HepG2 (cell line): ENCODE measurements around the gene CYB5D1. TPM values are rescaled to one million over a fixed set of nuclear protein-coding genes. Genes with fewer than 3 reads are reported as not detected.

Experiments used
- ATAC-seq: fragments of 200-7000 bp; cut with Tn5 transposase; 3 replicates; pipeline ENCODE4 v1.9.1; 2020; ENCODE audit warnings: mild to moderate bottlenecking, moderate library complexity
- BruUV-seq: library from RNA; stranded (reverse); fragments of 400-500 nt; replicated peaks from 2 replicates; lab custom pipeline; 2021; lab: Mats Ljungman, UMichigan
- CTCF ChIA-PET: fragments of 300-600 bp; formaldehyde crosslinking; extraction: SDS; loops from one replicate; lab custom pipeline; 2021; ENCODE audit warnings: low total read pairs, inconsistent platforms, low intra/inter-chr PET ratio; lab: Yijun Ruan, JAX
- POLR2A ChIA-PET: fragments of 350-600 bp; sonication (Branson Sonifier 250); formaldehyde crosslinking; loops from one replicate; lab custom pipeline; 2020; ENCODE audit warnings: antibody characterized with exemption, inconsistent platforms; lab: Yijun Ruan, JAX
- DNase-seq: peaks from one replicate; pipeline ENCODE4 v3.0.0-alpha.2; 2015; ENCODE audit warnings: low spot score
- FAIRE-seq: peaks from 3 replicates; lab custom pipeline; 2011; peaks lifted over from hg19 to GRCh38; lab: Jason Lieb, UNC
- H2AFZ ChIP-seq: one replicate; pipeline ENCODE4 v1.6.1; 2011; ENCODE audit warnings: low read length, inconsistent platforms
- H3K27ac ChIP-seq: fragments of 300-600 bp; 3 replicates; pipeline ENCODE4 v1.8.0; 2011; ENCODE audit warnings: mixed run types, mild to moderate bottlenecking, mixed read lengths, low read length, inconsistent platforms; ENCODE audit not compliant: insufficient read depth; ENCODE audit errors: extremely low read length
- H3K27me3 ChIP-seq, 2 experiments: fragments of 200-600 bp in 1 of 2; 2 replicates in 1 of 2; 3 replicates in 1 of 2; pipeline versions ENCODE4 v1.6.0 to v1.8.0; 2011; ENCODE audit warnings: low read length in 2 of 2, mild to moderate bottlenecking in 2 of 2, moderate library complexity in 2 of 2, inconsistent platforms in 1 of 2; ENCODE audit not compliant: insufficient read depth in 2 of 2, control insufficient read depth in 1 of 2
- H3K36me3 ChIP-seq, 2 experiments: fragments of 200-600 bp in 1 of 2; replicated peaks in 1 of 2; 2 replicates in 1 of 2; 3 replicates in 1 of 2; pipeline versions ENCODE4 v1.5.1 to v1.8.0; 2011; ENCODE audit warnings: low read length in 2 of 2, inconsistent platforms in 1 of 2; ENCODE audit not compliant: insufficient read depth in 2 of 2, control insufficient read depth in 1 of 2
- H3K4me1 ChIP-seq: 2 replicates; pipeline ENCODE4 v1.5.1; 2012; ENCODE audit warnings: low read length, inconsistent platforms; ENCODE audit not compliant: insufficient read depth
- H3K4me2 ChIP-seq: 2 replicates; pipeline ENCODE4 v1.6.0; 2011; ENCODE audit warnings: low read depth, low read length, inconsistent platforms
- H3K4me3 ChIP-seq, 3 experiments: fragments of 200-600 bp in 1 of 3; sonication (generic), shearing (Covaris generic) in 1 of 3; replicated peaks in 1 of 3; 2 replicates each; pipeline ENCODE4 v1.5.1; 2011 to 2016; ENCODE audit warnings: low read length in 3 of 3, inconsistent platforms in 2 of 3, low read depth in 2 of 3, mild to moderate bottlenecking in 2 of 3, control low read depth in 1 of 3, mixed read lengths in 1 of 3; ENCODE audit not compliant: insufficient read depth in 1 of 3
- H3K79me2 ChIP-seq: one replicate; pipeline ENCODE4 v1.6.1; 2011; ENCODE audit warnings: low read length, inconsistent platforms; ENCODE audit not compliant: insufficient read depth
- H3K9ac ChIP-seq: 2 replicates; pipeline ENCODE4 v1.6.0; 2011; ENCODE audit warnings: mild to moderate bottlenecking, low read depth, low read length, inconsistent platforms; ENCODE audit not compliant: insufficient read depth
- H3K9me3 ChIP-seq: 2 replicates; pipeline ENCODE4 v1.5.1; 2012; ENCODE audit warnings: mild to moderate bottlenecking, low read length
- H4K20me1 ChIP-seq: 2 replicates; pipeline ENCODE4 v1.6.0; 2011; ENCODE audit warnings: inconsistent platforms, mild to moderate bottlenecking, low read length, moderate library complexity; ENCODE audit not compliant: insufficient read depth
- MAFF ChIP-seq: IDR thresholded peaks from 2 replicates; pipeline ENCODE4 v1.6.1; 2011; ENCODE audit warnings: low read depth, low read length, improper control_type of control experiment
- NBN ChIP-seq: fragments of 450-650 bp; conservative IDR thresholded peaks from 2 replicates; pipeline ENCODE4 v1.6.1; 2017
- ZNF160 ChIP-seq: sonication (generic); formaldehyde crosslinking; IDR thresholded peaks from 2 replicates; pipeline ENCODE4 v1.8.0; 2022; ENCODE audit warnings: mild to moderate bottlenecking, inconsistent platforms, missing genetic modification reagents
- WGBS: methylation state at CpG from one replicate; pipeline ENCODE4 v1.1.6; 2017; ENCODE audit warnings: low lambda C conversion rate; 5-methylcytosine and 5-hydroxymethylcytosine counted together
- in situ Hi-C: cut with HindIII; loops from 2 replicates; pipeline ENCODE4 v1.10.0; 2017; ENCODE audit warnings: low pct_unique_long_range_greater_than_20kb; ENCODE audit not compliant: extremely low pct_ligation_motif_present
- intact Hi-C: fragments of 100-400 bp; cut with micrococcal nuclease; formaldehyde crosslinking; loops from one replicate; pipeline ENCODE4 v1.10.0; 2022; ENCODE audit not compliant: unreplicated experiment
- polyA plus RNA-seq, 8 experiments: library from polyadenylated mRNA; depleted of rRNA in 3 of 8; stranded (reverse) in 7 of 8; unstranded in 1 of 8; fragments of >200 nt; fragmentation: Illumina TruSeq in 4 of 8; extraction: Trizol in 4 of 8; gene quantifications; 2 replicates each; pipeline versions ENCODE4 v1.2.1 to v1.2.3, GENCODE V29; 2011 to 2016; ENCODE audit warnings: low read depth in 4 of 8, missing spikeins in 1 of 8, mixed read lengths in 1 of 8; ENCODE audit not compliant: insufficient read depth in 1 of 8
- total RNA-seq, 5 experiments: library from RNA; depleted of rRNA; stranded (reverse); fragments of >200 nt; fragmentation: Illumina TruSeq; extraction: Trizol; gene quantifications; 2 replicates each; pipeline ENCODE4 v1.2.3, GENCODE V29; 2016; ENCODE audit warnings: low read depth in 1 of 5
- TF ChIP-seq, protein P1 (sequence below): sonication (generic); formaldehyde crosslinking; IDR thresholded peaks from 2 replicates; pipeline ENCODE4 v1.4.0; 2020; ENCODE audit warnings: missing genetic modification reagents, borderline replicate concordance
- TF ChIP-seq, protein P2 (sequence below): sonication (generic); formaldehyde crosslinking; IDR thresholded peaks from 2 replicates; pipeline ENCODE4 v1.5.0; 2020; ENCODE audit warnings: mild to moderate bottlenecking, missing genetic modification reagents

The CYB5D1 gene
- total and polyA plus RNA-seq, 2 of the 13 experiments (the other 11 are each of a cell fraction or from before 2014, with no cell fraction given) = 8.9 to 17.0 TPM

DNA sequence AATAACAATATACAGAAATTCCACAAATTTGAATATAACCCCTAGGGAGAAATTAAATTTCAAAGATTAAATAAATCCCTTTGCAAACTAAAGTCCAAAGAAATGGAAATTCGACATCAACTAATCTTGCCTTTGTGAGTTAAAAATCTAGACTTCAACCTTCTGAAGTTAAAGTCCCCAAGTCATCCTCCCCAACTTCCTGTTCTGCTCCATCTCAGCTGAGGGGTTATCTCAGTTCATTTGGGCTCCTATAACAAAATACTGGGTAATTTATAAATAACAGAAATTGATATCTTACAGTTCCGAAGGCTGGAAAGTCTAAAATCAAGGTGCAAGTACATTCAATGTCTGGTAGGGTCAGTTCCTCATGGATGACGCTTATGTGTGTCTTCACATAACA, 46.6 kb upstream of the CYB5D1 start (continued):
- TF ChIP-seq, protein P1, sequence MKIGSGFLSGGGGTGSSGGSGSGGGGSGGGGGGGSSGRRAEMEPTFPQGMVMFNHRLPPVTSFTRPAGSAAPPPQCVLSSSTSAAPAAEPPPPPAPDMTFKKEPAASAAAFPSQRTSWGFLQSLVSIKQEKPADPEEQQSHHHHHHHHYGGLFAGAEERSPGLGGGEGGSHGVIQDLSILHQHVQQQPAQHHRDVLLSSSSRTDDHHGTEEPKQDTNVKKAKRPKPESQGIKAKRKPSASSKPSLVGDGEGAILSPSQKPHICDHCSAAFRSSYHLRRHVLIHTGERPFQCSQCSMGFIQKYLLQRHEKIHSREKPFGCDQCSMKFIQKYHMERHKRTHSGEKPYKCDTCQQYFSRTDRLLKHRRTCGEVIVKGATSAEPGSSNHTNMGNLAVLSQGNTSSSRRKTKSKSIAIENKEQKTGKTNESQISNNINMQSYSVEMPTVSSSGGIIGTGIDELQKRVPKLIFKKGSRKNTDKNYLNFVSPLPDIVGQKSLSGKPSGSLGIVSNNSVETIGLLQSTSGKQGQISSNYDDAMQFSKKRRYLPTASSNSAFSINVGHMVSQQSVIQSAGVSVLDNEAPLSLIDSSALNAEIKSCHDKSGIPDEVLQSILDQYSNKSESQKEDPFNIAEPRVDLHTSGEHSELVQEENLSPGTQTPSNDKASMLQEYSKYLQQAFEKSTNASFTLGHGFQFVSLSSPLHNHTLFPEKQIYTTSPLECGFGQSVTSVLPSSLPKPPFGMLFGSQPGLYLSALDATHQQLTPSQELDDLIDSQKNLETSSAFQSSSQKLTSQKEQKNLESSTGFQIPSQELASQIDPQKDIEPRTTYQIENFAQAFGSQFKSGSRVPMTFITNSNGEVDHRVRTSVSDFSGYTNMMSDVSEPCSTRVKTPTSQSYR (CRISPR knock-in tag) = no peak

DNA sequence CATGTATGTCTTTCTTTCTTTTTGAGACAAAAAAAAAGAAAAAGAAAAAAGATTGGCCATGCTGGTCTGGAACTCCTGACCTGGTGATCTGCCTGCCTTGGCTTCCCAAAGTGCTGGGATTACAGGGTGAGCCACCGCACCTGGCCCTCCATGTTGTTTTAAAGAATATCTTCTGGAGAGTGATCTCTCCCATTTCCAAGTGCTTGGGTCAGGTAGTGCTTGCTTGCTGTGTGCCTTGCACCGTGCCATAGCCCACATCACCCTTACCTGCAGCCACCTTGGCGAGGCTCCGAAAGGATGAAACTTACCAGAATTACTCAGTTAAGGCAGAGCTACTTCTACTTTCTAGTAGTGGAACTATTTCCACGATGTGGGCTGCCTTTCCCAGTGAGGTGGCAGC, 42.8 kb upstream of the CYB5D1 start:
- Histone ChIP-seq H4K20me1 (no peaks in the 10 kb centered on the region), H3K27me3 (peaks cover 1 to 44% of the 10 kb centered on the region in 2 experiments; a peak in 4 of 5 replicates), H3K79me2 (no peaks in the 10 kb centered on the region), H3K9me3 (no peaks in the 10 kb centered on the region), H3K4me2 (no peak overlapping the region), H3K27ac (no peak overlapping the region), H3K9ac (no peak overlapping the region), H3K4me1 (no peaks in the 10 kb centered on the region), H2AFZ (no peak overlapping the region), H3K4me3 (no peak overlapping the region), H3K36me3 (no peaks in the 10 kb centered on the region)
- BruUV-seq = no TSS peak
- POLR2A ChIA-PET = no interaction called here
- DNase-seq = no peak
- FAIRE-seq = no peak
- TF ChIP-seq MAFF (no peak), NBN (no peak), ZNF160 (CRISPR knock-in tag) (no peak)
- TF ChIP-seq, protein P2, sequence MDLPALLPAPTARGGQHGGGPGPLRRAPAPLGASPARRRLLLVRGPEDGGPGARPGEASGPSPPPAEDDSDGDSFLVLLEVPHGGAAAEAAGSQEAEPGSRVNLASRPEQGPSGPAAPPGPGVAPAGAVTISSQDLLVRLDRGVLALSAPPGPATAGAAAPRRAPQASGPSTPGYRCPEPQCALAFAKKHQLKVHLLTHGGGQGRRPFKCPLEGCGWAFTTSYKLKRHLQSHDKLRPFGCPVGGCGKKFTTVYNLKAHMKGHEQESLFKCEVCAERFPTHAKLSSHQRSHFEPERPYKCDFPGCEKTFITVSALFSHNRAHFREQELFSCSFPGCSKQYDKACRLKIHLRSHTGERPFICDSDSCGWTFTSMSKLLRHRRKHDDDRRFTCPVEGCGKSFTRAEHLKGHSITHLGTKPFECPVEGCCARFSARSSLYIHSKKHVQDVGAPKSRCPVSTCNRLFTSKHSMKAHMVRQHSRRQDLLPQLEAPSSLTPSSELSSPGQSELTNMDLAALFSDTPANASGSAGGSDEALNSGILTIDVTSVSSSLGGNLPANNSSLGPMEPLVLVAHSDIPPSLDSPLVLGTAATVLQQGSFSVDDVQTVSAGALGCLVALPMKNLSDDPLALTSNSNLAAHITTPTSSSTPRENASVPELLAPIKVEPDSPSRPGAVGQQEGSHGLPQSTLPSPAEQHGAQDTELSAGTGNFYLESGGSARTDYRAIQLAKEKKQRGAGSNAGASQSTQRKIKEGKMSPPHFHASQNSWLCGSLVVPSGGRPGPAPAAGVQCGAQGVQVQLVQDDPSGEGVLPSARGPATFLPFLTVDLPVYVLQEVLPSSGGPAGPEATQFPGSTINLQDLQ = no peak
- ATAC-seq = no peak
- WGBS = 43% methylated on average over 5 of the region's 5 CpGs
- in situ Hi-C loops = no loop called here
- CTCF ChIA-PET = no interaction called here
- intact Hi-C loops = no loop called here
